Activated naive CD4-positive, alpha-beta T cell treated with anti-CD3 and anti-CD28 coated beads, Interleukin-2, amount 50 U/mL, for 16 hours (primary cell): ENCODE measurements around the gene GET4.
"Not testable (repeated sequence)": the region's sequence is repeated elsewhere in the genome, so short reads cannot be mapped to it uniquely, and the experiment has no call there.

ENCODE experiments used
- DNase-seq: peaks from one replicate; pipeline ENCODE4 v3.0.0-alpha.2; 2020

The GET4 gene

DNA sequence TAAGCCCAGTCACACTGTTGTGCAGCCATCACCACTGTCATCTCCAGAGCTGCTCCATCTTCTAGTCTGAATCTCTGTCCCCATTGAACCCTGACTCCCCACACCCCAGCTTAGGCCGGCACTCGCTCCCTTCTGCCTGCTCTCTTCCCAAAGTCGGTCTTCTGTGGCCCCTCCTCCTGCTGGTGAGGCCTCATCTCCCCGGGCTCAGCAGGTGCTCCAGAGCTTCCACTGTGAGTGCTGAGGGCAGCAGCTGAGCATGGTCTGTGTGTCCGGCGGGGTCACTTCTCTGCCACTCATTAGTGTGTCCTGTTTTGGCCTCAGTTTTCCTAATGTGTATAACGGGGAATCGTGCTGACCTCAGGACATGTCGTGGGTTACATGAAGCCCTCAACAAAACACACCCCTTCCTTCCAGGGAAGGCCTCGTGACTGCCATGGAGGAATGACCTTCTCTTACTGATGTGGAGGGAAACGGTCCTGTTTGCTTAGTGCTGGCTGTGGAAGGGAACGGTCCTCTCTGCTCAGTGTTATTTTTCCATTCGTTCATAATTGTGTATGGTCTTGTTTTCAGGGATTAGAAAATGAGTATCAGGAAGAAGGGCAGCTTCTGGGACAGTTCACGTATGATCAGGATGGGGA is 4.3 kb upstream of the GET4 start:
- DNase-seq, result no peak

DNA sequence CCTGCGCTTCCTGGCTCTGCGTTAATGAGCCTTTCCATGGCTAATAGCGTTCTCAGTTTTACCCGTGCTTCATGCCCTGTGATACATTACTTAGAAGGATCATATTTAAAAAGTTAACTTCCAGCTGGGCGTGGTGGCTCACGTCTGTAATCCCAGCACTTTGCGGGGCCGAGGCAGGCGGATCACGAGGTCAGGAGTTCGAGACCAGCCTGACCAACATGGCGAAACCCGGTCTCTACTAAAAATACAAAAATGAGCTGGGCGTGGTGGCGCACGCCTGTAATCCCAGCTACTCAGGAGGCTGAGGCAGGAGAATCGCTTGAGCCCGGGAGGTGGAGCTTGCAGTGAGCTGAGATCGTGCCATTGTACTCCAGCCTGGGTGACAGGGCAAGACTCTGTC is 3.7 kb upstream of the GET4 start:
- not testable (repeated sequence) for DNase-seq

- peak; percentile 70 for DNase-seq
Measured at GRCh38 chr7:873367-874002, 2.9 kb upstream of the GET4 start.

- no peak for DNase-seq
Measured at GRCh38 chr7:874031-874749, 2.2 kb upstream of the GET4 start.

- DNase-seq, result no peak
Measured at GRCh38 chr7:875051-875450, 1.3 kb upstream of the GET4 start.

DNA sequence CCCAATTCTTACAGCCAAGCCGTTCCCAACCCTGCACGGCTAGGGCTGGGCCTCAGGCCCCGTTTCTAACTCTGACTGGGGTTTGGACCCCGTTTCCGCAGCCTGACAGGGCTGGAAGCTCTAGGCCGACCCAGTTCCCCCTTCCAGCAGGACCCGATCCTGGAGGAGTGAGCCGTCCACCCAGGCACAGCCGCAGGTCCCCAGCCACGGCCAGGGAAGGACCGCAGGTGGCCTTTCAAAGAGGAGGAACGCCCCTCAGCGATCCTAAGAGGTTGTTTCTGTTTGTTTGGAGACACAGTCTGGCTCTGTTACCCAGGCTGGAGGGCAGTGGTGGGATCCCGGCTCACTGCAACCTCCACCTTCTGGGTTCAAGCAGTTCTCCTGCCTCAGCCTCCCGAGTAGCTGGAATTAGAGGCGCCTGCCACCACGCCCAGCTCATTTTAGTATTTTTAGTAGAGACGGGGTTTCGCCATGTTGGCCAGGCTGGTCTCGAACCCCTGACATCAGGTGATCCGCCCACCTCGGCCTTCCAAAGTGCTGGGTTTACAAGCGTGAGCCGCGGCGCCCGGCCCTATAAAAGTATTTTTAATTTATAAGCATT is 778 bp upstream of the GET4 start:
- DNase-seq, result no peak

DNA sequence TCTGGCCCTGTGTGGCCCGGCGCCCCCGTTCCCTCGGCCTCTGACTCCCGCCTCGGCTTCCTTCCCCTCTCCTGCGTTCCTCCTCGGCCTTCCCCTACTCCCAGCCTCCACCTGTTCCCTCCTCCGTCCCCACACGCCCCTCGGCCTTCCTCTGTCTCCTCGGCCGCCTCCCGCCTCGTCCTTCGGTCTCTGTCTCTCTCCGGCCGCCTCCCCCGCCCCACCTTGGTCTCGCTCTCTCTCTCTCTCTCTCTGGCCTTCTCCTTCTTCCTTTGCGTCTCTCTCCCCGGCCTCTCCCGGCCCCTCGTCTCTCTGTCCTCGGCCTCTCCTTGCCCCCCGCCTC is 588 bp downstream of the GET4 start:
- no peak for DNase-seq

GRCh38 chr7:877312-878232 is 1.2 kb downstream of the GET4 start:
- no peak for DNase-seq

DNA sequence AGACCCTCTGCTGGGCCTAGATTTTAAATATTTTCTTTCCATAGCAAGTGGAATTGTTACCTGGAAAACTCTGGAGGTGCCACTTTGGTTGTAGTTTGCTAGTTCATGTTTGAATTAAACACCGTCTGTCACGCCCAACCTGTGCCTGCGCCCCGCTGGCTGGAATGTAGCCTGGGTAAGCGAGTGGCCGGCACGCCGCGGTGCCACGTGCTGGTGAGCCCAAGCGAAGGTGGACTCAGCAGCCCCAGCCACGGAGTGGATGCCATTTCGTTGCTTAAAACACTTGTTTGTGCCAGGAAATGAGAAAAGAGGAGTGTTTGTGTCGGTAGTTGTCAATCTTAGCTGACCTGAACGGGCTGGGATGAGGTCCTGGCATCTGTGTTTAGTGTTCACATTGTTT is 2.7 kb downstream of the GET4 start:
- DNase-seq, result no peak

- DNase-seq, result no peak
Measured at GRCh38 chr7:879706-880105, 3.4 kb downstream of the GET4 start.

DNA sequence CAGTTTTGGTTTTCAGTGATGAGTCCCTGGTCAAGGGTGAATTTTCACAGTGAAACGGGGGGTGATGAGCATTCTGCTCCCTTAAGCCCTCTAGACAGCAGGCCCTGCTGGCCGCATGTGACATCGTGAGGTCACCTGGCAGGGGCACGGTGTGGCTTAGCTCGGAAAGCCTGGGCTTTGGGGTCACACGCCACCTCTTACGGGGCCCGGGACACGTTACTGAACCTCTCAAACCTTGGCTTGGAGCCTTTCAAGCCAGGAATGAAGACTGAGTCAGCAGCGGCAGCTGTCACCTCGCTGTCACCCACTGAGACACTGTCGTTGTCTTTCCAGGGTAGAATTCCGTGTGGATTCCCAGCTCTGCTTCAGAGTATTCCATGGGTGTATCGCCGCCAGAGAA is 4.1 kb downstream of the GET4 start:
- DNase-seq, result no peak

DNA sequence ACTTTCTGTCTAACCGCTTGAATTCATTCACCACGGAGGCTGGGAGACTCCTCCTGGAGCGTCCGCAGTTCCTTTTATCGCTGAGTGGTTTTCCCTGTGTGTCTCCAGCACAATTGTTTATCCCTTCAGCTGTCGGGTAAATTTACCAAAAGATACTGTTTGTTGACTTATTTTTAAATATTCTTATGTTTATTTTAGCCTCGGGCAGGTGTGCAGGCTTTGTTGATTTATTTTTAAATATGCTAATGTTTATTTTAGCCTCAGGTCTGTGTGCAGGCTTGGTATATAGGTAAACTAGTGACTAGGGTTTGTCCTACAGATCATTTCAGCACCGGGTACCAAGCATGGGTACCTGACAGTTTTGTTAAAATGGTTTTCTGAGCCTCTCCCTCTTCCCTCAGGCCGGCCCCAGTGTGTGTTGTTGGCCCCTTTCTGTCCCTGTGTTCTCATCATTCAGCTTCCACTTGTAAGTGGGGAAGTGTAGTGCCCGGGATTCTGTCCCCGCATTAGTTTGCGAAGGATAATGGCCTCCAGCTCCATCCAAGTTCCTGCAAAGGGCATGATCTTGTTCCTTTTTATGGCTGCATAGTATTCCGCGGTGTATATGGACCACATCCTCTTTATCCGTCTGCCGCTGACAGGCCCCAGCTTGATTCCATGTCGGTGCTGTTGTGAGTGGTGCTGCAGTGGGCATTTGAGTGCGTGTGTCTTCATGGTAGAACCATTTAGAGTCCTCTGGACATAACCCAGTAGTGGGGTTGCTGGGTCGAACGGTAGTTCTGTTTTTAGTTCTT is 5.3 kb downstream of the GET4 start:
- no peak for DNase-seq

GRCh38 chr7:882336-883035 is 6.1 kb downstream of the GET4 start:
- DNase-seq, result no peak

GRCh38 chr7:883055-884021 is 7.0 kb downstream of the GET4 start:
- no peak for DNase-seq

DNA sequence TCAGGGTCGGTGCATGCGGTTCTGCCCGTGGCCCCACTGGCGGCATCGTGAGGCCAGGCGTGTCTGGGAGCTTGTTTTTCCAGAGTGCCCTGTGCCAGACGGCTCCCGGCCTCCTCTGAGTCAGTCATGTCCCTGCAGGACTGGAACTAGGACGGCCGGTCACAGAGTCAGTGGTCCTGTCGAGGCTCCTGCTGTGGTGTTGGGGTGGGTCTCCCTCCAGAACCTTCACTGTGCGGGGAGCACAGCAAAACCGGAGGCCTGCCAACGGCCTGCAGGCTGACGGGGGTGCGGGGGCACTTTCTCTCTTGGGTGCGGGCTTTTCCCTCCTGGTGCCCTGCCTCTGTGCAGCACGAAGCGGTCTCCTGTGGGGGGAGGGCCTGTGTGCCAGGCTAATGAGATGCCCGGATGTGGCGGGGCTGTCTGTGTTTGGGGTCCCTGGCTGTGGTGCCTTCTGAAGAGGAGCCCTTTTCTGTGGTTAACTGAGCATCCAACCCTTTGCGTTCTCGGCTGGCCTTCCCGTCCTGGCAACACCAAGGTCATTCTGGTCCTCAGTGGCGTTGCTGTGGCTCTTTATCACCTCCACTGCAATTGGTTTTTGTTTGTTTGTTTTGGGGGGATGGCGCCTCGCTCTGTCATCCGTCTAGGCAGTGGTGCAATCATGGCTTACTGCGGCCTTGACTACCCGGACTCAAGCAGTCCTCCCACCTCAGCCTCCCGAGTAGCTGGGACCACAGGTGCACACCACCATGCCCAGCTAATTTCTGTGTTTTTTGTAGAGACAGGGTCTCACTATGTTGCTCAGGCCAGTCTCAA is 8.0 kb downstream of the GET4 start:
- DNase-seq, result no peak

GRCh38 chr7:885261-885892 is 9.0 kb downstream of the GET4 start:
- no peak for DNase-seq

DNA sequence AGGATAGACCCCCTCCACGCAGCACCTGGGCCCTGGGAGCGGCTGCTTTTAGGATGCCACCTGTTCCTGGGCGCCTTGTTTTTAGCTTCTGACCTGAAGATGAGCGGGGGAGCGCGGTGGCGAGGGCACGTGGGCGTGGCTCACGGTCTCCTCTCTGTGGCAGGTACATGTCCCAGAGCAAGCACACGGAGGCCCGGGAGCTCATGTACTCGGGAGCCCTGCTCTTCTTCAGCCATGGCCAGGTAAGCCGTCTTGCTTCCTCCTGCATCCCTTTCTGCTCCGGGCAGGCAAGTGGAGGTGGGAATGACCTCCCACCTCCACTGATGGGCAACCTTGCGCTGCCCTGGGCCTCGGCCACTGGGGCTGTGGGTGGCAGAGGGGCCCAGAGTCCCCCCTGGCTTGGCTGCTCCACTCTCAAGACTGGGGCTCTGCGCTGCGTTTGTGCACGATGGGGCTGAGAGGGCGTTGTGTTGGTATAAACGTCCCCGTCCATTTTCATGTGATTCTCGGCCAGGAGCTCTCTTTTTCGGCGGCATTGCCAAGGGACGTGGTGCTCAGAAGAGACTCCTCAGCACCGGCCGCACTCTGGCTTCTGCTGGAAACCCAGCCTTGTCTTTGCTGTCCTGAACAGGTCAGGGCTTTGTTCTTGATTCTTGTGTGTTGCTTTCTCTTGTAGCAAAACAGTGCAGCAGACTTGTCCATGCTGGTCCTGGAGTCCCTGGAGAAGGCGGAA is 9.7 kb downstream of the GET4 start:
- no peak for DNase-seq
